Adipocyte (in vitro differentiated cells): Measurements from ENCODE around the gene CCDC178.

Experiments used
- DNase-seq: peaks from one replicate; pipeline ENCODE4 v3.0.0-alpha.2; 2015; ENCODE audit warnings: low read depth
- H3K27me3 ChIP-seq: replicated peaks from 2 replicates; pipeline ENCODE4 v1.7.0; 2013; ENCODE audit warnings: mild to moderate bottlenecking, low read length, moderate library complexity; ENCODE audit not compliant: control insufficient read depth, insufficient read depth
- H3K36me3 ChIP-seq: 2 replicates; pipeline ENCODE4 v1.7.0; 2013; ENCODE audit warnings: low read length, mild to moderate bottlenecking, moderate library complexity; ENCODE audit not compliant: control insufficient read depth, insufficient read depth, severe bottlenecking
- H3K4me1 ChIP-seq: 2 replicates; pipeline ENCODE4 v1.7.0; 2013; ENCODE audit warnings: mild to moderate bottlenecking, low read length, moderate library complexity; ENCODE audit not compliant: control insufficient read depth, insufficient read depth
- H3K4me3 ChIP-seq: 2 replicates; pipeline ENCODE4 v1.7.0; 2013; ENCODE audit warnings: mild to moderate bottlenecking, low read length, moderate library complexity
- H3K9ac ChIP-seq: 2 replicates; pipeline ENCODE4 v1.7.0; 2013; ENCODE audit warnings: mild to moderate bottlenecking, low read length, moderate library complexity
- H3K9me3 ChIP-seq: 2 replicates; pipeline ENCODE4 v1.7.0; 2013; ENCODE audit warnings: mild to moderate bottlenecking, low read length, moderate library complexity; ENCODE audit not compliant: control insufficient read depth

Gene CCDC178, protein sequence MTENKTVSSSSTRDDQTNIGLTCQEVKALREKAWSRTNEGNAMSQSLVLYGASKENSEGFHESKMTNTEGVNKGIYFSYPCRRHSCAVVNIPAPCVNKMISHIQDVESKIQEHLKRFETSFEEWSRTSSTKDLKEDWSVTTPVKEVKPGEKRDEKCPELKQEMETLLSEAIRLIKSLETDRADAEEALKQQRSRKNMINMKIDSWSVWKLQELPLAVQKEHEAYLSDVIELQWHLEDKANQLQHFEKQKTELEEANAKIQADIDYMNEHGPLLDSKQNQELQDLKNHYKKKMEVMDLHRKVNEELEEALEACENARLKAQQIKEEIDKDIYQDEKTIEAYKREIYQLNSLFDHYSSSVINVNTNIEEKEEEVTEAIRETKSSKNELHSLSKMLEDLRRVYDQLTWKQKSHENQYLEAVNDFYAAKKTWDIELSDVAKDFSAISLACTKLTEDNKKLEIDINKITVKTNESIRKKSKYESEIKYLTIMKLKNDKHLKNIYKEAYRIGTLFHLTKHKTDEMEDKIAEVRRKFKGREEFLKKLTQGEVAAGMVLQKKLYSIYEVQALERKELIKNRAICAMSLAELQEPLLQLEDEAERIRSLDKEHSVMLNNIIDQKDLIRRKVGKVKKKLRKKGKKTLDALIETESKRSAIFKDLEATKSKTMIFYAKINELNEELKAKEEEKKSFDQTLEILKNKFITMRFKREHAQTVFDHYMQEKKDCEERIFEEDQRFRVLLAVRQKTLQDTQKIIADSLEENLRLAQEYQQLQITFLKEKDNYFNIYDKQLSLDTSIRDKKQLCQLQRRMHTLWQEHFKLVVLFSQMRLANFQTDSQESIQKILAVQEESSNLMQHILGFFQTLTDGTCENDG

GRCh38 chr18:33440060-33441043, at the start of gene CCDC178:
CCDC178 (minus strand) TSS chr18:33440721; CDS start chr18:33412088, 28,633 bp downstream.
- no peaks in the 10 kb centered on the region for H3K9me3 ChIP-seq

GRCh38 chr18:33483908-33484307, 43.4 kb upstream of the CCDC178 start:
- H3K27me3 ChIP-seq, result peaks cover under 1% of the 10 kb centered on the region
- H3K9ac ChIP-seq, result no peak overlapping the region
- H3K36me3 ChIP-seq, result no peaks in the 10 kb centered on the region
- H3K9me3 ChIP-seq, result no peaks in the 10 kb centered on the region
- no peak overlapping the region for H3K4me3 ChIP-seq
- H3K4me1 ChIP-seq, result no peaks in the 10 kb centered on the region
- no peak for DNase-seq

More at GRCh38 chr18:33440060-33441043, at the start of gene CCDC178:
- Histone ChIP-seq H3K4me1 (peaks cover 4% of the 10 kb centered on the region), H3K36me3 (no peaks in the 10 kb centered on the region), H3K4me3 (peak within 1 kb of the TSS; percentile 83), H3K9ac (peak within 1 kb of the TSS; percentile 54), H3K27me3 (no peaks in the 10 kb centered on the region)
- peak; percentile 80 for DNase-seq

GRCh38 chr18:33472509-33472908, 32.0 kb upstream of the CCDC178 start:
- DNase-seq, result no peak
- Histone ChIP-seq H3K9ac (no peak overlapping the region), H3K27me3 (no peaks in the 10 kb centered on the region), H3K36me3 (no peaks in the 10 kb centered on the region), H3K4me3 (no peak overlapping the region), H3K4me1 (no peaks in the 10 kb centered on the region), H3K9me3 (no peaks in the 10 kb centered on the region)

- Histone ChIP-seq H3K36me3 (no peaks in the 10 kb centered on the region), H3K4me3 (no peak overlapping the region), H3K9ac (no peak overlapping the region), H3K4me1 (no peaks in the 10 kb centered on the region), H3K9me3 (no peaks in the 10 kb centered on the region), H3K27me3 (no peaks in the 10 kb centered on the region)
- no peak for DNase-seq
Measured at GRCh38 chr18:33470216-33470615, 29.7 kb upstream of the CCDC178 start.

DNA sequence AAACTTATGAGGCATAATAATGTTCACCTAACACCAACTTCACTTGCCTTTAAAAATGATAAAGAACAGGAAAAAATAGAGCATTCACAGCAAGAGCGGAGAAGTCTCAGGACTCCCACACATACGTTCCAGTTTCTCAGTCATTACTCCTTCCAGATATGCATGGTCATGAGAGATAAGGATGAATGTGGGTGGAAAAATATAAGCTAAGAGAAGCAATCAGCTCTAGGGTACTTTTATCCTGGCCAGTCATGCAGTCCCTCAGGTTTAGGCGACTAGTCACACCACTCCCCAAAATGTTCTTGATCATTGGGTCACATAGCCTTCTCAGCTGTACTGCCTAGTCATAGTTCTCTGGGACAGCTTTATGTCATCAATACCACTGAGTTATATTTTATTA, 29.2 kb upstream of the CCDC178 start:
- Histone ChIP-seq H3K27me3 (no peaks in the 10 kb centered on the region), H3K36me3 (no peaks in the 10 kb centered on the region), H3K4me1 (no peaks in the 10 kb centered on the region), H3K9ac (no peak overlapping the region), H3K9me3 (no peaks in the 10 kb centered on the region), H3K4me3 (no peak overlapping the region)
- DNase-seq, result no peak

- no peak for DNase-seq
- no peak overlapping the region for H3K9ac ChIP-seq
Measured at GRCh38 chr18:33467531-33467930, 27.0 kb upstream of the CCDC178 start.

DNA sequence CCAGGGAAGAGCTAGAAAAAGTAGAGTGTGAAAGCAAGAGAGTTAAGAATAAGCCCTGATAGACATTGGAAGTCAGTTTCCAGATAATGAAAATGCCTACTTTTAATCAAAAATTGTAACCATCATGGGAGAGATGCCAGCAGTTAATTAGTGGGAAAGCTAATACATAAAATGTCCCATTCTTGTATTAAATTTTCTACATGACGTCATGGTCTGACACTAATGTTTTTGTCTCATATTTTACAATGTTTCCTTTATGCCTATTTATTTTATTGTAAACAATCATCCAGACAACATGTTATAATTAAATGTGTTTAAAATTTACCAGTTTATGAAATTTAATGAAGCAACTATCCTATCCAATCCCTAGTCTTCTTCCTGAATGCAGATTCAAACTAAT, 26.3 kb upstream of the CCDC178 start:
- Histone ChIP-seq H3K4me3 (no peak overlapping the region), H3K27me3 (no peaks in the 10 kb centered on the region), H3K9ac (no peak overlapping the region), H3K36me3 (no peaks in the 10 kb centered on the region), H3K4me1 (no peaks in the 10 kb centered on the region), H3K9me3 (no peaks in the 10 kb centered on the region)
- no peak for DNase-seq

More at GRCh38 chr18:33467531-33467930, 27.0 kb upstream of the CCDC178 start:
- Histone ChIP-seq H3K36me3 (no peaks in the 10 kb centered on the region), H3K4me3 (no peak overlapping the region), H3K27me3 (no peaks in the 10 kb centered on the region), H3K4me1 (no peaks in the 10 kb centered on the region), H3K9me3 (no peaks in the 10 kb centered on the region)

DNA sequence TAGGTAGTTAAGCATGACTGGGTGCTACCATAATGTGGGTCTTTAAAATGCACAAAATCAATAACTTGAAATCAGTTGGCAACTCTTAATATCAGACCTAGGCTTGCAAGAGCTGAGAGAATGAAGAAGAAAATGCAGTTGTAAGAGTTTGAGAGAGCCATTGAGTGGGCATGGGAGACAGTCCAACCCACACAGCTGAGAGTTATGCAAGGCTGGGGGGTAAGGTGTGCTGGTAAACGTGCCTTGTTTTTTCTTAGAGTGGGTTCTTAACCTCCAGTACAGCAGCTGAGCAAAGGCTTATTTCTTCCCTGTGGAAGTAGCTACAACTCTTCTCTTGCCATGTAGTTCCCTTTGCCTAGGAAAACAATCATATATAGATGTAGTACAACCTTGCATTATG, 20.2 kb upstream of the CCDC178 start:
- no peak for DNase-seq
- no peaks in the 10 kb centered on the region for H3K4me1 ChIP-seq
- no peak overlapping the region for H3K4me3 ChIP-seq
- H3K36me3 ChIP-seq, result no peaks in the 10 kb centered on the region
- H3K27me3 ChIP-seq, result no peaks in the 10 kb centered on the region
- H3K9ac ChIP-seq, result no peak overlapping the region
- H3K9me3 ChIP-seq, result no peaks in the 10 kb centered on the region

DNA sequence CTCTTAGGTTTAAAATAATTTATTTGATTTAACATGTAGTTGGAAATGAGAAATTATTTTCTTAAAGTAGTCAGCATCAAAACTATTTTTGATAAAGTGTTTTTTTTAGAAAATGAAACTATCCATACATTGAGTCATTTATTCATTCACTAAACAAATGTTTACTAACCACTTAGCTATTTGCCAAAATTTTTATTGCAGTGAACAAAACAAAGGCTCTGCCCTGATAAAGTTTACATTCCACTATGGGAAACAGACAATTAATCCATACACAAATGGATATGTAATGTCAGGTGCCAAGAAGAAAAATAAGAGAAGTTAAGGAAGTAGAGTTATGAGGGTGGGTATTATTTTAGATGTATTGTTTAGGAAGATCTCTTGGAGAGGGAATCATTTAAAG, 19.1 kb upstream of the CCDC178 start:
- H3K4me3 ChIP-seq, result no peak overlapping the region
- no peaks in the 10 kb centered on the region for H3K27me3 ChIP-seq
- no peaks in the 10 kb centered on the region for H3K36me3 ChIP-seq
- no peak overlapping the region for H3K9ac ChIP-seq
- no peaks in the 10 kb centered on the region for H3K4me1 ChIP-seq
- DNase-seq, result no peak
- H3K9me3 ChIP-seq, result no peaks in the 10 kb centered on the region

GRCh38 chr18:33446604-33447003, 6.1 kb upstream of the CCDC178 start:
- no peak for DNase-seq
- no peaks in the 10 kb centered on the region for H3K4me1 ChIP-seq

More at GRCh38 chr18:33446604-33447003, 6.1 kb upstream of the CCDC178 start:
- no peaks in the 10 kb centered on the region for H3K9me3 ChIP-seq
- H3K4me3 ChIP-seq, result no peak overlapping the region
- H3K9ac ChIP-seq, result no peak overlapping the region
- no peaks in the 10 kb centered on the region for H3K27me3 ChIP-seq
- no peaks in the 10 kb centered on the region for H3K36me3 ChIP-seq
